Measurements from ENCODE around the gene HLA-DMA.
"Not testable (repeated sequence)": the region's sequence is repeated elsewhere in the genome, so short reads cannot be mapped to it uniquely, and the experiment has no call there.

Gene HLA-DMA

DNA sequence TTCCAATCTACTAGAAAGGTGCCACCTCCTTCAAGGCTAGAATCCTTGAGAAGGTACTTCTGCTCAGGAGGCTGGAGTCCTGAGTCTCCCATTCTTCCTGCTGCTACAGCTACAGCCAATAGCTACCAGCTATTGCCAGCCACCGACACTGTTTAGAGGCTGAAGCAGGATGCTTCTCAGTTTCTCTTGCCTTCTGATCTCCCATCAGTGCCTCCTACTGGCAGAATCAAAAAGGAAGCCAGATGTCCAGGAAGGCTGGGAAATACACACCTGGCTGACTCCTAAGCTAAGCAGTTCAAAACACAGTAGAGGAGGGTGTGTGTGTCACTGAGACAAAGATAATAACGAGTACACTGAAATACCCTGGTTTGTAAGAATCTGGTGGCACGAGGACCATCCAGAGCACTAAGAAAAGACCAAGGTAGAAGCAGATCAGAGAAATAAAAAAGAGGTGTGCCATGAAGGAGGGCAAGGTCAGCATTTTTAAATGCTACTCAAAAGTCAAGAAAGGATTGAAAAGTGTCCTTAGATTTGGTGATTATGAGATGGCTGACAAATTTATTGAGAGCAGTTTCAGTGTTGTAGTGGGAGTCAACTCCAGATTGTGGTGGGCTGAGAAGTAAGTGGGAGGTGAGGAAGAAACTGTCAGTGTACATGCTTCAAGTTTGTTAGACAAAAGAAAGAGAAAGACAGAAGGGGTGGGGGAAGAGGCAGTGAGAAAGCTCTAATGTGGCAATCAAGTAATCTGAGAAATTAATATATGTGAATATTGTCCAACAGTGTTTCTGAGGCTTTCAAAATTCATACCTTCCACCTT is 2.3 kb upstream of the HLA-DMA start:
- DNase-seq (ENCODE audit: low spot score) (no peak), FAIRE-seq (no peak)

DNA sequence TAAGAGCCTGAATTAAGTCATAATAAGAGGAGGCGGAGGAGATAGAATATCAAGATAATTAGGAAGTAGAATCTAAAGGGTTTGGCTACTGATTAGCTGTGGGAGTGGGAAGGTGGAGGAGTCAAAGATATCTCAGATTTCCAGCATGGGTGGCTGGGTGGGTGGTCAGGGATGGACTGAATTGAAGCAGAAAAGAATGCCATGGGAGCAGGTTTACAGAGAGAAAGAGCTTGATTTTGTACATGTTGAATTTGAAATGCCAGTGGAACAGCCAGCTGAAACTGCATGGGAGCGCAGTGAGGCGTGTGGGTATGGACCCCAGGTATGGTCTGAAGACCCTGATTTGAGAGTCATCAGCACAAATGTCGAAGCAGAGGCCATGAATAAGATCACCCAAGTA is 1.4 kb upstream of the HLA-DMA start:
- DNase-seq (ENCODE audit: low spot score) (no peak), FAIRE-seq (no peak)

DNA sequence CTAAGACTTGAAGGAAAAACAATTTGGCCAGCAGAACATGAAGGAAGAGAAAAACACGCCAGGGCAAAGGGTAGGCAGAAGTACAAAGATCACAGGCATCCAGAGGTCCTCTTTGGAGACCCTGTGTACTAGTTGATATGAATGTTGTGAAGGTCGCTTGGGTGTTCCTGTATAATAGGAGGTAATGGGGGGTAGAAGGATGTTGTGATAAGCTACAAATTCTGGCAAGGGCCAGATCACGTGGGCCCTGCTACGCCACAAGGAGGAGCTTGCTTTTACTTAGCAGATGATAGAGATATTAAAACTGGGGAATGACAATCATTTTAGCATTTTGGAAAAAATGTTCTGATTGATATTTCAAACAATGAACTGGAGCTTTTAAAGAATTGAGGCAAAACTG is 878 bp upstream of the HLA-DMA start:
- DNase-seq (ENCODE audit: low spot score) (no peak), FAIRE-seq (no peak)

DNA sequence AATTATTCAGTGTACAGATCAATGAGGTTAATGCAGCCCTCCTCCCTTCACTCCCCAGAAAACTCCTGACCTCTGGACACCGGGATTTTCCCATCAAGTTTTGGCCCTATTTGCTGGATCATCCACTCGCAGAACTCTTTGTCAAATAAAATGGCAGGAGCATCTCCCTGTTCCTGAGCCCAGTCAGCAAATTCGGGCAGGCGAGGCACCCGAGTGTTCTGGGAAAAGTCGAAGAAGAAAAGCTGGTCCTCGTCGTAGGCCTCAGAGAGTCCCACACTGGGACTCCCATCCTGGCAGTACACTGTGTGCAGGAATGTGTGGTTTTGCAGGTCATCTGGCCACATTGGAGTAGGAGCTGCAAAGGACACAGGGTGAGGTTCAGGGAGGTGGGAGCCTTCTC is 2.4 kb downstream of the HLA-DMA start:
- DNase-seq (ENCODE audit: low spot score): no peak

DNA sequence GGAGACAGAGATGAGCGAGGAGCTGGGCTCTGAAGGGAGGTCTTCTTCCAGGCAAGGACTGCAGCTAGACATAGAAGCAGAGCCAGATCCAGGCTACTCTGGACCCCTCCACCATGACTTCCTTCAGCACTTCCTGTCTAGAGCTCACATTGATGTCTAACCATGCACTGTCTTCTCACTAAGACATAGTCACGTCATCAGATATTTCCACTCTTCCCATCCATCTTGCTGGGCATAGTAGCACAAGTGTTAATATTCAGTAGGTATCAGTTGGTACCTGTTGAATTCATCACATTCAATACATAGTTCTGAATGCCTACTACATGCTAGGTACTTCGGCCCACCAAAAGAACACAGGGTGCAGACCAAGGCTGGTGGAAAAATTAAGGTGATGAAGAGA is 2.9 kb downstream of the HLA-DMA start:
- no peak for FAIRE-seq
- no peak for DNase-seq (ENCODE audit: low spot score)

More for the DNA sequence above, 2.4 kb downstream of the HLA-DMA start:
- FAIRE-seq: no peak

DNA sequence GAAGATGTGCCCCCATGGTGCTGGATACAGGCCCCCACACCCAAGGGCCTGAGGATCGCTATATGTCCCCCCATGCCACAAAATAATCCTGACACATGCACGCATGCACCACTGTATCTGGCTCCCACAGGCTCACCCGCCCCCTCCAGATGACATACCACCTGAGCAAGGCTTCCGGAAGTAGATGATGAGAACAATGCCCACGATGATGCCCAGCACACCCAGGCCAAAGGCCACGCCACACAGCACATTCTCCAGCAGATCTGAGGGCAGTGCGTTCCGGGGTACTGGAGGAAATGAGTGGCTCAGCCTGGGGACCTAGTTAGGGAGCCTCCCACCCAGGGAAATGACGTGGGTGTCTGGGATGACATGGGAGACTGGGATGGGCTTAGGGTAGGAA is 3.8 kb downstream of the HLA-DMA start:
- FAIRE-seq: no peak
- no peak for DNase-seq (ENCODE audit: low spot score)

DNA sequence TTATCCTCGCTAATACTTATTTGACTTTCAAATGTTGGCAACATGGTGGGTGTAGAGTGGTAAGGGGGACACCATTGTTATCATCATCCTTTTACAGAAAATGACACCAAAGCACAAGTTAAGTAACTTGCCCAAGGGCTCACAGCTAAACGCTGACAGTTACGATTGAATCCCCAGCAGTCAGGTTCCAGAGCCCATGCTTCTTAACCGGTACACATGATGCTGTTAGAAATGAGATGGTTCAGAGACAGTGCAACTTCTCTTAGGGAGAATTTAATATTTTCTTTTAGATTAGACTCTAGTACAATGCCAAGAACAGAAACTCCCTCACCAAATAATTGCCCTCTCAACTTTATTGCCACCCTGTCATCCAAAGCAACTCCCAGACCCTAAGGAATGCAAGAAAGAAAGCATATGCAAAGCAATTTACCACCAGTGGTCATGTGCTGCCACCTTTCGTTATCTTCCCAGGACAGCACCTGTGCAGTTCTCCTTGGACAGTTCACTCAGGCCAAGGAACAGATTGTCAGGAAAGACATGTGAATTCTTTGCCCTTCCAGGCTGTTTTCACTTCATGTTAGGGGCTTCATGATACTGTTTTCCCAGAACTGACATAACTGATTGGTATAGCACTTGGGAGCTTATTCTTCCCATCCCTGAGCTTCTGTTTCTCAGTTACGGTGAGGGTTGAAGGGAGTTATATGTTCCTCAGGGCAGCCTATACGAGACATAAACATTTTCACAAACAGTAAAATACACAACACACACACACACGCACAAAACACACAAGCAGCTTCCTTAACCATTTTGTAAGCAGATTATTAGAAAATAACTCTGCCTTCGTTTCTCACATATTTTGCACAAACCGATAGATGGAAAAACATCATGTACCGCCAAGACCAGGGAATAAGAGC is 5.1 kb downstream of the HLA-DMA start:
- no peak for FAIRE-seq
- peak; percentile 54 for DNase-seq (ENCODE audit: low spot score)

DNA sequence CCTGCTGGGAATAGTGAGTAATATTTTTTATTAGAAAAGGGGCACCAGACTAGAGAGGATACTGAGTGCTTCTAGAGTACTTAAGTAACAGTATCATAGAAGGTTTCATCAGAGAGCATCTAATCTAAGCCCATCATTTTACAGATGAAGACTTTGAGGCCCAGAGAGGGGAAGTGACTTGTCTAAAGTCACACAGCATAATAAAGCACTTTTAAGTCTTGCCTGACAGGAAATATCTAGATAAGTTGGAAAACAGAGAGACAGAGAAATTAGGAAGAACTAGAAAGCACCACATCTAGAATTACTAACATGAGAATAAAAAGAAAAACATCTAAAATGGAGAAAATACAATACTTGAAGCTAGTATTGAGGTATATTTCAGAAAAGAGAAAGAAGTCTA is 6.0 kb downstream of the HLA-DMA start:
- DNase-seq (ENCODE audit: low spot score) (no peak), FAIRE-seq (no peak)

DNA sequence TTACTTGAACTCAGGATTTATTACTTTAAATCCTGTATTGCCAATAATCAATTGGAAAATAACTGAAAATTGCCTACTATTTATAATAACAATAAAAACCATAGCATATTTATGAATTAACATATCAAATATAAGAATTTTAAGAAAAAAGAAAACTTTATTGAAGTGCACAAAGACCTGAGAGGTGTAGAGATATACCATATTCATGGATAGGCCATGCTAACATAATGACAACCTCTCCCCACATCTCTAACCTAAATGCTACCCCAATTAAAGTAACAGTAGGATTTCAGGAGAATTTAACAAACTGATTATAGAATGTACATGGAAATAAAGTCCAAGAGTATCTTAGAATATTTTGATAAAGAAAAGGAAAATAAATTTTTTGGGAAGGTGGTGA is 6.9 kb downstream of the HLA-DMA start:
- FAIRE-seq (no peak), DNase-seq (ENCODE audit: low spot score) (no peak)

DNA sequence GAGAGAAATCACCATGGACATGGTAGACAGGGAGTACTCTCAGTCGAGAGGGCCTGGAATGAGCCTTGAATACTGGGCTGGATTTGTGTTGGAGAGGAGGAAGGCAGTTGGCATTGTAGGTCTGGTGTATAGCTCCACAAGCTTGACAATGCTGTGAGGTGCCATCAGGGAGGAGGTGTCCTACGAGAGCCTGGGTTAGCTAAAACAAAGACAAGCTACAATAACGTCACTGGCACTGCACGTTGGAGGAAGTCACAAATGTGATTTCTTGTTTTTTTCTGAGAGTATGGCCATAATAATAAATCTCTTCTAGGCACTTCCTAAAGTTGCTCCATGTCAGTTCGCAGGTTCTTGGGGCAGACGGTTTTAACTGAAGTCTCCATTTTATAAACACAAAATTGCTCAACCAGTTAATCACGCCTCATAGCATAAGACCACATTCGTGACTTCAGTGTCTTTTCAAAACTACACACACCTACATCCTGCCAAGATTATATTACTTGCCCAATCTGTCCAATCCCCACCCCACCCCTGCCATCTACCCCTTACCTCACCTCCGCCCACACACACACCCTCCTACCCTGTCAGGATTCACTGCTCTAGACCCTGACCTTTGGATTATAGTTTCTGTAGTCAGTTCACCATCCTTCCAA is 7.7 kb downstream of the HLA-DMA start:
- no peak for DNase-seq (ENCODE audit: low spot score)
- FAIRE-seq: no peak

DNA sequence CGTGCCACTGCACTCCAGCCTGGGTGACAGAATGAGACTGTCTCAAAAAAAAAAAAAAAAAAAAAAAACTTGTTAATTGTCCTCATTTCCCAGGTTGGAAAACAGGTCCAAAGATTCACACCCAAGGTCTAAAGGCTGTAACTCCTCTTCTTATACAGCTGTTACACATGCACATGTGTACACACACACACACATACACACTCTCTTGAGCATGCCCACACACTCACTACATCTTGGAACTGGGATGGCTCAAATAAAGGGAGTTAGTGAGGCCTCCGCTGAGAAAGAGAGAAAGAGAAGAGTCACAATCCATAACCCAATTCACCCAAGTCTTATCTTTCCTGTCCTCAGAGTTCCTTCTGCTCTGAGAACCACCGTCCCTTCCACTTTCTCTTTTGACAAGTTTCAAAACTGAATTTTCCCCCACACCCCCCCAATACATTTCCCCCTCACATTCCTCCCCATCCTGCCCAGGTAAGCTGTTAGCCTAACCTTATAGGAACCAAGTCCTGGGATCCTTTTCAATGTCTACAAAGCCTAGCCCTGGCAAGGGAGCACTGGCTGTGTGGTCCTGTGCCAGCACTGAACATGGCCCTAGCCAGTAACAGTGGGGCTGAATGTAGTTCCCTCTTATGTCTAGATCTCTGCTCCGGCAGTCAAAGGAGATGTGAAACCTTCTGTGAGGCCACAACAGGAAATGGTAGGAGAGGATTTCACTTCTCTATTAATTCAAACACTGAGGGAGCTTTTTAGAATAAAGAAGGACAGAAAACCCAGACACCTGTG is 8.8 kb downstream of the HLA-DMA start:
- FAIRE-seq (no peak), DNase-seq (ENCODE audit: low spot score) (no peak)

DNA sequence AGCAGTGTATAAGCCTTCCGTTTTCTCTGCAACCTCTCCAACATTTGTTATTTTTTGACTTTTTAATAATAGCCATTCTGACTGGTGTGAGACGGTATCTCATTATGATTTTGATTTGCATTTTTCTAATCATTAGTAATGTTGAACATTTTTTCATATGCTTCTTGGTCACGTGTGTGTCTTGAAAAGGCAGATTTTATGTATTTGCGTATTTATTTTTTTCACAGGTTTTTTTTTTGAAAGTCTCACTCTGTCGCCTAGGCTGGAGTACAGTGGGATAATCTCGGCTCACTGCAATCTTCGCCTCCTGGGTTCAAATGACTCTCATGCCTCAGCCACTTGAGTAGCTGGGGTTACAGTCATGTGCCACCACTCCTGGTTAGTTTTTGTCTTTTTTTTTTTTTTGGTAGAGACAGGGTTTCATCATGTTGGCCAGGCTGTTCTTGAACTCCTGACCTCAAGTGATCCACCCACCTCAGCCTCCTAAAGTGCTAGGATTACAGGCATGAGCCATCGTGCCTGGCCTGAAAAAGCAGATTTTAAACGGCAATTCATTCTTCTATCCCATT is 10.3 kb downstream of the HLA-DMA start:
- not testable (repeated sequence) for DNase-seq (ENCODE audit: low spot score); FAIRE-seq

DNA sequence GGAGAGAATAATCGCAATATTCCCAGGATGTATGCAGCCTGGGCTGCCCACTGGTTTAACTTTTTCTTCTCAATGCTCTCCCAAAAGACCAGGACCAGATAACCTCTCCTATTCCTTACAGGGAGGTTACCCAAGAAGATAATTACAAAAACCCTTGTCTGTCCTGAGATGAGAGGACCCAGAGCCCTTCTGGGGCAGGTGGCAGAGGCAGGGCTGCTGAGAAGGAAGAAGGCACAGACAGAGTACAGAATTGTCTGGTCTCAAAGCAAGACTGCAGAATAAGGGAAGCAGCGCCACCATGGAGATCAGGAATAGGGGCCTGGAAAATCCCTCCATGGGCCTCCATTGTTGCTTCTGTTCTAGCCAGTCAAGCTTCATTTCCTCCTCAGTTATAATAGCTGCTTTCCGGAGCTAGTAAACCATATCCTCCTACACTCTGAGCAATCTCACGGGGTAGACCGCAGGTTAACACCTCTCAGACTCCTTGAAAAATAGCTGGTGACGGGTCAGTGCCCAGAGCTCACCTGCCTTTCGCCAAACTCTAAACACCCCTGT is 11.6 kb downstream of the HLA-DMA start:
- FAIRE-seq (no peak), DNase-seq (ENCODE audit: low spot score) (no peak)

DNA sequence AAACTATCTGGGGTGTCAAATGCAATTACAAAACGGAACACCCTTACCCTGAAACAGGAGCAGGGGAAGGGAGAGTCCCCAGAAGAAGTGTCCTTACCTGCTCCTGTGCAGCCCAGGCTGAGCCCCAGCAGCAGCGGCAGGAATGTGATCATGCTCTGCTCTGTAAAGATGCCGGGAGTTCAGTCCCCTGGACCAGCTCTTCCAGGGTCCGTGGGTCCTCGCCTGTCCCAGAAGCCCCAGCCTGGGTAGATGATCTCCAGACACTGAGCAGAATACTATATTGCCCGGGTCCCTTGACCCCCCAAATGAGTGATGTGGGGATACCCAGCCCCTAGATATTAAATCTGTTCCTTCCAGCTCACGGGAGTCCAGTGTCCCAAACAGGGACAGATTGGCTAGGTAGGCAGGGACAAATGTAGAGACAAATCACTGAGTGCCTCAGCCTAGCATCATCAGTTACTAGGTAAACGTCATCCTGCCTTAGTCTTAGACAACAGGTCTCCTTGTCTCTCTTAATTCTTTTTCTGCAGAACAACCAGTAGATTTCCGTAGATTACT is 12.2 kb downstream of the HLA-DMA start, which contains the start of gene HLA-DMB:
Gene HLA-DMB (minus strand): TSS at position 373 of the 558 bp plus-strand sequence. CDS start 221 bp downstream, at position 152.
- DNase-seq (ENCODE audit: low spot score): peak; percentile 90
- no peak for FAIRE-seq

DNA sequence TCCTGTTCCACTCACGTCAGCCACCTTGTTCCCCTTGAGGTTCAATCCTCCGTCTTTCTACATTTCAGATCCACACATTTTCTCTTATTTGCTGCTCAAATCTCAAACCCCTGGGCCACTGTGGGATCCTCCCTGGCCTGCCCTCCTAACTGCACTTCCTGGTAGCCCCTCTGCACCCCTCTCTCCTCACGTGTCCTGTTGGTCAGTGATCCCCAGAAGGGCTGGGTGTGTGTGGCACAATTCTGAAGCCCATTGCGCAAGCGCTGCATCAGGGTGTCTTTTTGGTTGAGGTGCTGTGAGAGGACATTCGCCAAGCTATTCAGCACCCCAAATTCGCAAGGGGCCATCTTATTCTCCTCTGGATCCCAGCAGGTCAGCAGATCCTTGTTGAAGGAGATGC is 14.4 kb downstream of the HLA-DMA start:
- DNase-seq (ENCODE audit: low spot score): no peak
- no peak for FAIRE-seq

DNA sequence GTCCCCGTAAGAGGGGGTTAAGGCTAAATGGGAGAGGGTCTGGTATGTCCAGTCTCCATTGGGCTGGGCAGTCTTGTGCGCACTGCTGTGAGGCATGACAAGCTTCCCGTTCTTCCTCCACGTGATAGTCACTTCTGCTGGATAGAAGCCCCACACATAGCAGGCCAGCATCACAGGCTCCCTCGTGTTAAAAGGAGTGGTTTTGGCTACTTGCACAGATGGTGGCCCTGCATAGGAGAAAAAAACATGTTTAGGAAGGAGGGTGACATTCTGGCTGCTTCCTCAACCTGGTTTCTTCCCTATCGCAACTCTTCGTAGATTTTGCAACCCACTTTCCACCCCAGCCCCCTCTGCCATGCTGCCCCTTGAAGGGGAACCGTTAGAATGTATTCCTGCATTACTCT is 15.7 kb downstream of the HLA-DMA start:
- FAIRE-seq: no peak
- DNase-seq (ENCODE audit: low spot score): no peak

DNA sequence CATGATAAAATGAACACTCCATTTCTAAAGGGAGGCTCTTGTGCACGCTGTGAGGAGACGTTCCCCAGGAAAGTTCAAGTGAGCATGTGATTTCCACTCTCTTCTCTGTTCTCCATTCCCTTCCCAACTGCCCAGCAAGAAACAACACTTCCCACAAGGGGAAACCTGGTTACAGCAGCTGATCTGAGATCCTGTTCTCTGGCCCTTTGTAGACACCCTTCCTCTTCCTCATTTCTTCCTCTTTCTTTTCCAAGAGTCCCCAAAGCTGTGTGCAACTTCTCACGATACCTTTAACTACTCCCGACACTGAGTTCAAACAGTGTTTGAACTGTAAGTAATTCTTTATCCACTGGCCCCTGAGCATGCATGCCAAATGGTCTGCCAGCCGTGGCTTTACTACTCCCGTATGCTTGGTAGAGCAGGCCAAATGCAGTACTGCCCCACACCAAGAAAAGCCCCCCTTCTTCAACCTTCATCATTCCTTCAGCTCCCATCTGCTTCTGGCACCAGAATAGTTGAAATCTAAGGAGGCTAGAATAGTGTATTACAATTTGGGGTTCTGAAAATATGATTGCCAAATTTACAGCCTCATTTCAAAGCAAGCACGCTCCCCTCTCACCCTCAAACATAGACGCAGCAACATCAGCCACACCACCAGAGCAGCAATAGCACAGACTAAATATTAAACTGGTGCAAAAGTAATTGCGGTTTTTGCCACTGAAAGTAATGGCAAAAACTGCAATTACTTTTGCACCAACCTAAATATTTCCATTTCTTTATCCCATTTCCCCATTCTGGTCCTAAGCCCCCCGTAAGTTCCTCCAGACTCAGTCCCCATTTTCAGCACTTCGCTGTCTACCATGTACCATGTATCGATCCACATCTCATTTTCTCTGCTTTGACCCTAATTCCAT is 16.4 kb downstream of the HLA-DMA start:
- DNase-seq (ENCODE audit: low spot score): no peak
- FAIRE-seq: no peak

DNA sequence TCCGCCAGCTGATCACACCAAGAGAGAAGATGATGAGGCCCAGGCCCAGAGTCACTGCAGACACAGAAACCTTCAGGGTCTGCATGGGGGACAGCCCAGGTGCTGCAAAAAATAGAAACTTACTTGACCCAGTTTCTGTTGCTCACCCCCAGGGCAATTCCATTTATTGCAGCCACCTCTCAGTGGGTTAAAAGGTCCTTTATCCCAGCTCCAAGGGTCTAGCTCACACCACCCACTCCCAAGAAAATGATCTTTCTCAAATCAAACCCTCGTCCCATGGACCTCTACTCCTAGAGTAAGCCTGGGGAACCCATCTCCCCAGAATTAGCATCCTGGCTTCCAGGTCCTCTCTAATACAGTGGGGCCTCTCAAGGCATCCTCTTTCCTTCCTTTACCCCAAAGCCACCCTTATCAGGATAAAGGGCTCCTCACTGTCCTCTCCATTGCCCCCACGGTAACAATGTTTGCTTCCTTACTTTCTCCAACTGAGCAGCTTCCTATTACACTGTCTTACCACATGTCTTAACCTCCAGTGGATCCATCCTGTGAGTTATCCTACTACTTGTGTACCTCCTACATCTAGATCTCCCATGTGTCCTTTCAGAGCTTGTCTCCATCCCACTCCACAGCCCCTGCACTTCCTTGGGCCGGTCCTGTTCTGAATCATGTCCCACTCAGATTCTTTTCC is 17.2 kb downstream of the HLA-DMA start:
- DNase-seq (ENCODE audit: low spot score): no peak
- no peak for FAIRE-seq
